PC-3 (cell line): ENCODE results near the gene CXCL3. TPM values are rescaled to one million over a fixed set of nuclear protein-coding genes. Genes with fewer than 3 reads are reported as not detected.
A peak's percentile ranks its signal among the peaks of the same experiment; 100 is the strongest.

Experiments
- ATAC-seq: fragments of 200-7000 bp; cut with Tn5 transposase; 2 replicates; pipeline ENCODE4 v1.9.1; 2020; ENCODE audit warnings: mild to moderate bottlenecking, moderate library complexity
- BruUV-seq: library from RNA; stranded (reverse); fragments of 400-500 nt; replicated peaks from 2 replicates; lab custom pipeline; 2021; lab: Mats Ljungman, UMichigan
- CTCF ChIA-PET: fragments of 300-600 bp; sonication (Branson Sonifier 250); formaldehyde crosslinking; loops from one replicate; lab custom pipeline; 2022; ENCODE audit warnings: antibody characterized with exemption; lab: Charles Lee
- POLR2A ChIA-PET: fragments of 300-600 bp; sonication (Branson Sonifier 250); formaldehyde crosslinking; loops from one replicate; lab custom pipeline; 2022; ENCODE audit warnings: antibody characterized with exemption; ENCODE audit not compliant: unreplicated experiment; lab: Charles Lee
- DNase-seq: peaks from one replicate; pipeline ENCODE4 v3.0.0-alpha.2; 2015
- H2AFZ ChIP-seq: fragments of 300-600 bp; sonication (generic); 2 replicates; pipeline ENCODE4 v1.6.0; 2016; ENCODE audit warnings: antibody characterized with exemption, low read length
- H3F3A ChIP-seq: fragments of 300-600 bp; sonication (generic); one replicate; pipeline ENCODE4 v1.6.0; 2017; ENCODE audit warnings: antibody characterized with exemption, low read length, control low read depth, mild to moderate bottlenecking; ENCODE audit not compliant: unreplicated experiment
- H3K27ac ChIP-seq: fragments of 300-600 bp; sonication (generic); 2 replicates; pipeline ENCODE4 v1.5.1; 2016; ENCODE audit warnings: mild to moderate bottlenecking, low read length
- H3K27me3 ChIP-seq: fragments of 300-600 bp; sonication (generic); 2 replicates; pipeline ENCODE4 v1.6.1; 2016; ENCODE audit warnings: low read length, mixed read lengths
- H3K36me3 ChIP-seq: fragments of 300-600 bp; sonication (generic); 2 replicates; pipeline ENCODE4 v1.6.1; 2016; ENCODE audit warnings: low read depth, mixed run types, low read length, mixed read lengths
- H3K4me1 ChIP-seq: fragments of 300-600 bp; sonication (generic); 2 replicates; pipeline ENCODE4 v1.5.1; 2016; ENCODE audit warnings: low read length; ENCODE audit not compliant: insufficient read depth
- H3K4me2 ChIP-seq: fragments of 300-600 bp; sonication (generic); 2 replicates; pipeline ENCODE4 v1.6.0; 2016; ENCODE audit warnings: low read length
- H3K4me3 ChIP-seq: fragments of 300-600 bp; sonication (generic); 2 replicates; pipeline ENCODE4 v1.5.1; 2016; ENCODE audit warnings: mild to moderate bottlenecking, low read length, mixed read lengths
- H3K79me2 ChIP-seq: fragments of 300-600 bp; sonication (generic); 2 replicates; pipeline ENCODE4 v1.6.1; 2017; ENCODE audit warnings: low read length, mixed read lengths
- H3K9ac ChIP-seq: fragments of 300-600 bp; sonication (generic); 2 replicates; pipeline ENCODE4 v1.6.0; 2016; ENCODE audit warnings: mild to moderate bottlenecking, low read length
- H3K9me2 ChIP-seq: fragments of 300-600 bp; sonication (generic); replicated peaks from 2 replicates; pipeline ENCODE4 v1.6.1; 2016; ENCODE audit warnings: mixed run types, low read length, mixed read lengths
- H3K9me3 ChIP-seq: fragments of 300-600 bp; sonication (generic); 2 replicates; pipeline ENCODE4 v1.6.1; 2016; ENCODE audit warnings: low read length, mixed read lengths
- H4K20me1 ChIP-seq: fragments of 300-600 bp; sonication (generic); 2 replicates; pipeline ENCODE4 v1.6.1; 2016; ENCODE audit warnings: low read length, mixed read lengths
- EZH2 ChIP-seq: fragments of 300-600 bp; sonication (generic); IDR thresholded peaks from one replicate; pipeline ENCODE4 v1.6.1; 2017; ENCODE audit warnings: antibody characterized with exemption, mild to moderate bottlenecking, low read length; ENCODE audit not compliant: unreplicated experiment
- EZH2phosphoT487 ChIP-seq: fragments of 300-600 bp; sonication (generic); IDR thresholded peaks from 2 replicates; pipeline ENCODE4 v1.6.1; 2018; ENCODE audit warnings: mild to moderate bottlenecking, antibody characterized with exemption, low read length, borderline replicate concordance
- intact Hi-C: fragments of 100-400 bp; cut with micrococcal nuclease; formaldehyde crosslinking; loops from 2 replicates; pipeline ENCODE4 v1.9.0; 2023
- total RNA-seq: library from RNA; depleted of rRNA; stranded (reverse); fragments of >200 nt; gene quantifications from 2 replicates; pipeline ENCODE4 v1.2.3, GENCODE V29; 2014
- TF ChIP-seq, protein P1 (sequence below): fragments of 300-600 bp; sonication (generic); conservative IDR thresholded peaks from 2 replicates; pipeline ENCODE4 v1.5.1; 2017; ENCODE audit warnings: antibody characterized with exemption, low read depth, mild to moderate bottlenecking, low read length

Gene CXCL3
- total RNA-seq, 1 experiment from 2014 or later = 28.9 TPM

DNA sequence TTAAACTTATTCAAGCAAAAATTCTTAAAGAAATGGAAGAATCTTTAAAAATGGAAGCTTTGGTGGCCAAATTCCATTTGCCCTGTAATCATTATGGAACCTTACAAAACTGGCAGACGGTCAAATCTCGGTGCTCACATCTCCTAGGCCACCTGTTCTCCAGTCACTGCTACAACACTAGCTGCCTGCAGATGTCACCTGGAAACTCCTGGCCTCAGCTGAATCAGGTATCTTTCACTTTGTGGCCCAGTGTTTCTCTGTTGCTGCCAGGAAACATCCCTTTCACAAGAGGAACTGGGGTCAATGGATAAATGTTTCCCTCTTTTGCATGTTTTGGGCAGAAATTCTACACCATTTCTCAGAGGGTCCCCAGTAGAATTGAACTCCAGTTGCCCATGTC lies 4.2 kb upstream of the CXCL3 start:
- ChIA-PET POLR2A (no interaction called here), CTCF (no interaction called here)
- peak; percentile 49 for DNase-seq

GRCh38 chr4:74041418-74041817 lies 2.9 kb upstream of the CXCL3 start:
- BruUV-seq = no TSS peak
- H3K9me3 ChIP-seq = no peaks in the 10 kb centered on the region
- no peak overlapping the region for H3K27ac ChIP-seq
- H2AFZ ChIP-seq = no peak overlapping the region
- no peak for ATAC-seq
- no peak overlapping the region for H3K9ac ChIP-seq
- no peak for TF ChIP-seq EZH2
- TF ChIP-seq, protein P1, sequence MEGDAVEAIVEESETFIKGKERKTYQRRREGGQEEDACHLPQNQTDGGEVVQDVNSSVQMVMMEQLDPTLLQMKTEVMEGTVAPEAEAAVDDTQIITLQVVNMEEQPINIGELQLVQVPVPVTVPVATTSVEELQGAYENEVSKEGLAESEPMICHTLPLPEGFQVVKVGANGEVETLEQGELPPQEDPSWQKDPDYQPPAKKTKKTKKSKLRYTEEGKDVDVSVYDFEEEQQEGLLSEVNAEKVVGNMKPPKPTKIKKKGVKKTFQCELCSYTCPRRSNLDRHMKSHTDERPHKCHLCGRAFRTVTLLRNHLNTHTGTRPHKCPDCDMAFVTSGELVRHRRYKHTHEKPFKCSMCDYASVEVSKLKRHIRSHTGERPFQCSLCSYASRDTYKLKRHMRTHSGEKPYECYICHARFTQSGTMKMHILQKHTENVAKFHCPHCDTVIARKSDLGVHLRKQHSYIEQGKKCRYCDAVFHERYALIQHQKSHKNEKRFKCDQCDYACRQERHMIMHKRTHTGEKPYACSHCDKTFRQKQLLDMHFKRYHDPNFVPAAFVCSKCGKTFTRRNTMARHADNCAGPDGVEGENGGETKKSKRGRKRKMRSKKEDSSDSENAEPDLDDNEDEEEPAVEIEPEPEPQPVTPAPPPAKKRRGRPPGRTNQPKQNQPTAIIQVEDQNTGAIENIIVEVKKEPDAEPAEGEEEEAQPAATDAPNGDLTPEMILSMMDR = no peak
- TF ChIP-seq EZH2phosphoT487 = no peak
- no peak for DNase-seq
- no peaks in the 10 kb centered on the region for H3F3A ChIP-seq
- H4K20me1 ChIP-seq = no peaks in the 10 kb centered on the region
- H3K4me2 ChIP-seq = no peak overlapping the region
- no peak overlapping the region for H3K4me3 ChIP-seq
- H3K4me1 ChIP-seq = peaks cover 39% of the 10 kb centered on the region
- H3K79me2 ChIP-seq = peaks cover 17% of the 10 kb centered on the region
- CTCF ChIA-PET = interaction anchor here (0.5 kb wide), 1 partner anchor 35 kb away, joined by 3 read pairs; no protein-coding TSS in a partner anchor
- no peaks in the 10 kb centered on the region for H3K27me3 ChIP-seq
- intact Hi-C loops = no loop called here
- H3K36me3 ChIP-seq = no peaks in the 10 kb centered on the region
- POLR2A ChIA-PET = no interaction called here
- no peaks in the 10 kb centered on the region for H3K9me2 ChIP-seq

More for the DNA sequence above, 4.2 kb upstream of the CXCL3 start:
- Histone ChIP-seq H3K36me3 (no peaks in the 10 kb centered on the region; the same call in 1 of the 2 replicates), H3K9me3 (peaks cover 9% of the 10 kb centered on the region; the same call in 1 of the 2 replicates), H3K27ac (no peak overlapping the region), H2AFZ (no peak overlapping the region), H3K4me3 (no peak overlapping the region), H3F3A (no peaks in the 10 kb centered on the region), H3K9ac (no peak overlapping the region), H4K20me1 (no peaks in the 10 kb centered on the region), H3K79me2 (peaks cover 6% of the 10 kb centered on the region), H3K9me2 (no peaks in the 10 kb centered on the region), H3K4me2 (no peak overlapping the region), H3K27me3 (no peaks in the 10 kb centered on the region), H3K4me1 (peaks cover 29% of the 10 kb centered on the region)
- intact Hi-C loops = no loop called here
- no TSS peak for BruUV-seq
- ATAC-seq = no peak
- TF ChIP-seq, protein P1 = peak; percentile 42
- TF ChIP-seq EZH2 (no peak), EZH2phosphoT487 (no peak)

DNA sequence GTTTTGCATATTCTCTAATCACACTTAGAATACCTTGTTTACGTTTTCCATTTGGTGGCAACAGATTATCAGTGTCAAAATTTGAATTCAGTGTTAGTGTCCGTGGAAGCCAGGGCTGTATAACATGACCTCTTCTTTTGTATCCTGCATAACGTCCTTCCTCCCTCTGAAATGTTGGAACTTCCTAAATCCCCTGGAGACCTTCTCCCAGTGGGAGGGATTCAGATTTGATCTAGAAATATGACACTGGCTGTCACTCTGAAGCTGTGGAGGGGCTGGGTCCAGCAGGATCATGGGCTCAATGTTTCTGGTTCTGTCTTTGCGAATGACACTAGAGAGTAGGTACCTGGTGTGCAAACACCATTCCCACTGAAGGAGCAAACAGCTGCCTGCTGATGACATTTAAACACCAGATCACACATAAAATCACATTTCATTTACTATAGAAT lies 850 bp upstream of the CXCL3 start:
- POLR2A ChIA-PET = interaction anchor here (0.6 to 1.4 kb wide), 3 partner anchors 59 to 364 kb away, joined by 3 to 11 read pairs (median 3); no protein-coding TSS in a partner anchor

More for the DNA sequence above, 850 bp upstream of the CXCL3 start:
- H4K20me1 ChIP-seq = no peaks in the 10 kb centered on the region
- H3K9me3 ChIP-seq = no peaks in the 10 kb centered on the region
- intact Hi-C loops = loop anchor here (1.0 to 5.0 kb wide), 5 partner anchors 59 to 377 kb away; partner anchors contain the start of gene CXCL2
- peaks cover 7% of the 10 kb centered on the region for H3F3A ChIP-seq
- no peaks in the 10 kb centered on the region for H3K9me2 ChIP-seq
- CTCF ChIA-PET = interaction anchor here (0.5 to 2.4 kb wide), 6 partner anchors 17 to 171 kb away, joined by 3 to 9 read pairs (median 4); partner anchors contain the start of genes CXCL2 and CXCL5
- H3K9ac ChIP-seq = peak overlapping the region; percentile 83
- H3K4me1 ChIP-seq = peaks cover 41% of the 10 kb centered on the region
- TF ChIP-seq, protein P1 = no peak
- TF ChIP-seq EZH2 = no peak
- TF ChIP-seq EZH2phosphoT487 = no peak
- TSS peak; percentile 94 for BruUV-seq
- H2AFZ ChIP-seq = peak overlapping the region; percentile 93
- DNase-seq (peak; percentile 36), ATAC-seq (peak; percentile 32)
- H3K27ac ChIP-seq = peak overlapping the region; percentile 51
- peak overlapping the region; percentile 78 for H3K4me3 ChIP-seq
- H3K4me2 ChIP-seq = peak overlapping the region; percentile 84
- H3K36me3 ChIP-seq = no peaks in the 10 kb centered on the region
- no peaks in the 10 kb centered on the region for H3K27me3 ChIP-seq
- H3K79me2 ChIP-seq = peaks cover 21% of the 10 kb centered on the region
